SK-N-SH treated with all-trans-retinoic acid at 6 μM for 48 hours (cell line): ENCODE data around the gene TREH.

Source experiments
- ARNTL ChIP-seq: fragments of 450-650 bp; formaldehyde crosslinking; IDR thresholded peaks from 2 replicates; pipeline ENCODE4 v1.5.0; 2020; ENCODE audit warnings: low read depth, mild to moderate bottlenecking, moderate library complexity, borderline replicate concordance
- ESRRG ChIP-seq: fragments of 250-450 bp; sonication (Bioruptor Pico); IDR thresholded peaks from 2 replicates; pipeline ENCODE4 v1.6.1; 2021; ENCODE audit warnings: mild to moderate bottlenecking
- GLIS3 ChIP-seq: fragments of 250-450 bp; sonication (Bioruptor Pico); IDR thresholded peaks from 2 replicates; pipeline ENCODE4 v1.5.0; 2020; ENCODE audit warnings: mild to moderate bottlenecking, moderate library complexity
- OSR1 ChIP-seq: fragments of 250-450 bp; sonication (Bioruptor Pico); IDR thresholded peaks from 2 replicates; pipeline ENCODE4 v1.8.0; 2022; ENCODE audit warnings: moderate library complexity, mild to moderate bottlenecking, inconsistent platforms
- PPARA ChIP-seq: fragments of 250-450 bp; sonication (Bioruptor Pico); IDR thresholded peaks from 2 replicates; pipeline ENCODE4 v1.5.0; 2020; ENCODE audit warnings: mild to moderate bottlenecking, borderline replicate concordance
- RARB ChIP-seq: fragments of 250-450 bp; sonication (Bioruptor Pico); IDR thresholded peaks from 2 replicates; pipeline ENCODE4 v1.8.0; 2021; ENCODE audit warnings: mild to moderate bottlenecking, moderate library complexity
- ZFP3 ChIP-seq: fragments of 250-450 bp; sonication (Bioruptor Pico); IDR thresholded peaks from 2 replicates; pipeline ENCODE4 v1.5.0; 2020; ENCODE audit warnings: mild to moderate bottlenecking, moderate library complexity
- ZFP30 ChIP-seq: fragments of 450-650 bp; formaldehyde crosslinking; IDR thresholded peaks from 2 replicates; pipeline ENCODE4 v1.5.0; 2022; ENCODE audit warnings: mild to moderate bottlenecking, moderate library complexity
- ZNF8 ChIP-seq: fragments of 450-650 bp; formaldehyde crosslinking; IDR thresholded peaks from 2 replicates; pipeline ENCODE4 v1.5.0; 2020; ENCODE audit warnings: mild to moderate bottlenecking, moderate library complexity
- TF ChIP-seq, protein P1 (sequence below): fragments of 250-450 bp; sonication (Bioruptor Pico); IDR thresholded peaks from 2 replicates; pipeline ENCODE4 v1.8.0; 2020; ENCODE audit warnings: mild to moderate bottlenecking, moderate library complexity, borderline replicate concordance
- TF ChIP-seq, protein P2 (sequence below): fragments of 250-450 bp; sonication (Bioruptor Pico); IDR thresholded peaks from 2 replicates; pipeline ENCODE4 v1.5.1; 2020; ENCODE audit warnings: low read depth, mild to moderate bottlenecking, moderate library complexity
- TF ChIP-seq, protein P3 (sequence below): fragments of 250-450 bp; sonication (Bioruptor Pico); IDR thresholded peaks from 2 replicates; pipeline ENCODE4 v1.8.0; 2021; ENCODE audit warnings: low read depth, mild to moderate bottlenecking, moderate library complexity, borderline replicate concordance

DNA sequence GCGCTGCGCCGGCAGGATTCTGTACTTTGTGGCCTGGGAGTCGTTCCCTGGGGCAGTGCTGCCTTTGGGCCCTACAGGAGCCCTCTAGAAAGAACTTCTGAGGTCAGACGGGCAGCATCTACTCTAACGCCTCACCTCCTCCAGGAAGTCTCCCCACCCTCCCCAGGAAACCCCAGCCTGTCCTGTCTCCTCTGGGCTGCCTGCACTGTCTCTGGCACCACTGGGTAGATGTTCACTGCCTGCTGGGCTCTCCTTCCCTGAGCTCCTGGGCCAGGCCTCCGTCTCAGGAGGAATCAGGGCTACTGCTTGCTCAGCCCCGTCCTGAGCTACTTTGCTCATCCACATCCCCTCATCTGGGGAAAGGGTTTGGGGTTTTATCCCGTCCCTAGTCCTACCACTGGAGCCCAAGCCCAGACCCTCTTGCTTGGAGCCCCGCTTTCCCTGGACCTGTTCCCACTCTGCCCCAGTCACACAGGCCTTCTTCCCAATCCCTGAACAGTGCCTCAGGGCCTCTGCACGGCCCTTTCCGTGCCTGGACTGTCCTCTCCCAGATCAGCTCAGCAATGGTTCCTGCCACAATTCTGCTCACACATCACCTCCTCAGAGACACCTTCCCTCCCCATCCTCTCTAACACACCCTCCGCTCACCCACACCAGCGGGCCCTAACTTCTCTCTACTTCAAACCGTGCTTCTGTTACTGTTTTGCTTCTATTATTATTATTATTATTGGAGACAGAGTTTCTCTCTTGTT, 11.3 kb upstream of the TREH start:
- TF ChIP-seq, protein P1, sequence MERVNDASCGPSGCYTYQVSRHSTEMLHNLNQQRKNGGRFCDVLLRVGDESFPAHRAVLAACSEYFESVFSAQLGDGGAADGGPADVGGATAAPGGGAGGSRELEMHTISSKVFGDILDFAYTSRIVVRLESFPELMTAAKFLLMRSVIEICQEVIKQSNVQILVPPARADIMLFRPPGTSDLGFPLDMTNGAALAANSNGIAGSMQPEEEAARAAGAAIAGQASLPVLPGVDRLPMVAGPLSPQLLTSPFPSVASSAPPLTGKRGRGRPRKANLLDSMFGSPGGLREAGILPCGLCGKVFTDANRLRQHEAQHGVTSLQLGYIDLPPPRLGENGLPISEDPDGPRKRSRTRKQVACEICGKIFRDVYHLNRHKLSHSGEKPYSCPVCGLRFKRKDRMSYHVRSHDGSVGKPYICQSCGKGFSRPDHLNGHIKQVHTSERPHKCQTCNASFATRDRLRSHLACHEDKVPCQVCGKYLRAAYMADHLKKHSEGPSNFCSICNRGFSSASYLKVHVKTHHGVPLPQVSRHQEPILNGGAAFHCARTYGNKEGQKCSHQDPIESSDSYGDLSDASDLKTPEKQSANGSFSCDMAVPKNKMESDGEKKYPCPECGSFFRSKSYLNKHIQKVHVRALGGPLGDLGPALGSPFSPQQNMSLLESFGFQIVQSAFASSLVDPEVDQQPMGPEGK: no peak
- TF ChIP-seq ZFP30 (CRISPR knock-in tag) (no peak), OSR1 (CRISPR knock-in tag) (no peak), PPARA (no peak), ARNTL (no peak), ZFP3 (no peak), GLIS3 (CRISPR knock-in tag) (no peak), RARB (no peak), ZNF8 (CRISPR knock-in tag) (no peak), ESRRG (CRISPR knock-in tag) (no peak)
- TF ChIP-seq, protein P2, sequence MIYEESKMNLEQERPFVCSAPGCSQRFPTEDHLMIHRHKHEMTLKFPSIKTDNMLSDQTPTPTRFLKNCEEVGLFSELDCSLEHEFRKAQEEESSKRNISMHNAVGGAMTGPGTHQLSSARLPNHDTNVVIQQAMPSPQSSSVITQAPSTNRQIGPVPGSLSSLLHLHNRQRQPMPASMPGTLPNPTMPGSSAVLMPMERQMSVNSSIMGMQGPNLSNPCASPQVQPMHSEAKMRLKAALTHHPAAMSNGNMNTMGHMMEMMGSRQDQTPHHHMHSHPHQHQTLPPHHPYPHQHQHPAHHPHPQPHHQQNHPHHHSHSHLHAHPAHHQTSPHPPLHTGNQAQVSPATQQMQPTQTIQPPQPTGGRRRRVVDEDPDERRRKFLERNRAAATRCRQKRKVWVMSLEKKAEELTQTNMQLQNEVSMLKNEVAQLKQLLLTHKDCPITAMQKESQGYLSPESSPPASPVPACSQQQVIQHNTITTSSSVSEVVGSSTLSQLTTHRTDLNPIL (CRISPR knock-in tag): no peak
- TF ChIP-seq, protein P3, sequence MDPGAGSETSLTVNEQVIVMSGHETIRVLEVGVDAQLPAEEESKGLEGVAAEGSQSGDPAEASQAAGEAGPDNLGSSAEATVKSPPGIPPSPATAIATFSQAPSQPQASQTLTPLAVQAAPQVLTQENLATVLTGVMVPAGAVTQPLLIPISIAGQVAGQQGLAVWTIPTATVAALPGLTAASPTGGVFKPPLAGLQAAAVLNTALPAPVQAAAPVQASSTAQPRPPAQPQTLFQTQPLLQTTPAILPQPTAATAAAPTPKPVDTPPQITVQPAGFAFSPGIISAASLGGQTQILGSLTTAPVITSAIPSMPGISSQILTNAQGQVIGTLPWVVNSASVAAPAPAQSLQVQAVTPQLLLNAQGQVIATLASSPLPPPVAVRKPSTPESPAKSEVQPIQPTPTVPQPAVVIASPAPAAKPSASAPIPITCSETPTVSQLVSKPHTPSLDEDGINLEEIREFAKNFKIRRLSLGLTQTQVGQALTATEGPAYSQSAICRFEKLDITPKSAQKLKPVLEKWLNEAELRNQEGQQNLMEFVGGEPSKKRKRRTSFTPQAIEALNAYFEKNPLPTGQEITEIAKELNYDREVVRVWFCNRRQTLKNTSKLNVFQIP (CRISPR knock-in tag): no peak
